GM12891 (cell line): ENCODE data around the gene TAF9B.

ENCODE experiments used
- PAX5 ChIP-seq: IDR thresholded peaks from 2 replicates; pipeline ENCODE4 v1.6.1; 2011; ENCODE audit warnings: low read length, moderate library complexity, mild to moderate bottlenecking; ENCODE audit not compliant: insufficient read depth, severe bottlenecking
- POLR2A ChIP-seq: IDR thresholded peaks from 2 replicates; pipeline ENCODE4 v1.6.1; 2011; ENCODE audit warnings: low read depth, low read length, control low read depth
- POLR2AphosphoS5 ChIP-seq: IDR thresholded peaks from 2 replicates; pipeline ENCODE4 v1.6.1; 2011; ENCODE audit warnings: low read depth, low read length, control low read depth
- POU2F2 ChIP-seq: IDR thresholded peaks from 2 replicates; pipeline ENCODE4 v1.6.1; 2011; ENCODE audit warnings: low read depth, mild to moderate bottlenecking, control low read depth, low read length, moderate library complexity
- SPI1 ChIP-seq: IDR thresholded peaks from 2 replicates; pipeline ENCODE4 v1.6.1; 2011; ENCODE audit warnings: low read depth, low read length, control low read depth
- TAF1 ChIP-seq: IDR thresholded peaks from 2 replicates; pipeline ENCODE4 v1.6.1; 2011; ENCODE audit warnings: low read depth, low read length, control low read depth

DNA sequence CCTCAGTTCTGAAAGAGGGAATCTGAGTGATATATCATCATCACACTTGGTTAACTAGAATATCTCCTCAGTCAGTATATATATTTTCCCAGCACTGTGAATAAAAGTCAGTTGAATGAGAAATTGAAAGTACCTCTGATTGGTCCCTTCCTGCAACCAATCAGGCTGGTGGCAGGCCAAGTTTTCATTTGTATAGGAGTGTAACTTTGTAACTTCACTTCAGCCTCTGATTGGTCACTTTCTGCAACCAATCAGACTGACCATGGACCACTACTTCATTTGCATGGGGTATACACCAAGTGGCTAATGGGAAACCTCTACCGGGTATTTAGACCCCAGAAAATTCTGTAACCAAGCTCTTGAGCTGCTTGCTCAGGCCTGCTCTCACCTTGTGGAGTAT is 37.4 kb downstream of the TAF9B start:
- TF ChIP-seq TAF1, result no peak
- no peak for TF ChIP-seq POLR2A
- no peak for TF ChIP-seq POLR2AphosphoS5
- no peak for TF ChIP-seq SPI1
- no peak for TF ChIP-seq PAX5
- TF ChIP-seq POU2F2, result no peak
